ENCODE data around the gene PTPRA.

PTPRA gene

DNA sequence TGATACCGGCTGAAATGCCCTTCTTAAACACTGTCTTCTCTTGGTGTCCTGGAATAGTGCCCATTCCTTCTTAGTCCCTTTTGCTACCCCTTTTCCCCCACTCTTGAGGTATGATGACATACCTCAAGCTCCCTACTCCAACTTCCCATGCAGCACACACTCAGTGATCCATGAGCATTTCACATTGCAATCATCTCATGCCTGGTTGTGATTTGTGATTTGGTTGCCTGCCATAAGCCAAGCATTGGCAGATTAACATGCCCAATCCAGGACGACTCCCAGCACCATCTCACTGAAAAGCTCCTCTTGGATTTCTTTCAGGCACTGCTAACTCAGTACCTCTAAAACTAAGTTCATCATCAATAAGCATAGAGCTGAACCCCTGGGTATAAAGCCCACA, 14.7 kb upstream of the PTPRA start:
- DNase-seq (ENCODE audit: low spot score) = no peak

DNA sequence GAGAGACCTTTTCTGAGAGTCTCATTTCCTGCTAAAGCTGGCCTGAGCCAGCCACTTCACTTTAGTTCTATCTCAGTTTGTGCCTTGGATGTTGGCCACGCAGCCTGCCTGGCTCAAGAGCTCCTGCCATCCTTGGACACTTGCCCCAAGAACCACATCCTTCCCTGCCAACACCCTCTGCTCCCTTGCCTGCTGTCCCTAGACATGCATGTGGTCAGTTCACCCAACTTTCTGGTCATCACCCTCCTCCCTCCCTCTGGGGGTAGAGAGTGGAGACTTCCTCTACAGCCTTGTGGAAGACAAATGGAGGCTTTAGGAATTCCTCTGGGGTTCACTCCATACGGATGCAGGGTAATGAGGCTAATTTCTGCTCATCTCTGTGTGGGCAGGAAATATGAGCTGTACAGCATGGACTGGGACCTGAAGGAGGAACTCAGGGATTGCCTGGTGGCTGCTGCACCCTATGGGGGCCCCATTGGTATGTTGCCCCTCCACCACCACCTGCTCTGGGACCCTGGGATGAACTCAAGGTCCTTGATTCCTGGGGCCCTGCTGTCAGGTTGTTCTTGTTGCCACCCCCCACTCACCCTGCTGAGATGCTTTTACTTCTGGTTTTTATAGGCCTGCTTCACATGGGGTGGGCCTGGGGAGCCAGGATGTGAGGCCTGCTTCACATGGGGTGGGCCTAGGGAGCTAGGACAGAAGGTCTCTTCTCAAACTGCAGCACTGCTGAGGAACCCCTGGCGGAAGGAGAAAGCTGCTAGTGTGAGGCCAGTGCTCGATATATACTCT, 13.8 kb upstream of the PTPRA start:
- DNase-seq (ENCODE audit: low spot score) = no peak

DNA sequence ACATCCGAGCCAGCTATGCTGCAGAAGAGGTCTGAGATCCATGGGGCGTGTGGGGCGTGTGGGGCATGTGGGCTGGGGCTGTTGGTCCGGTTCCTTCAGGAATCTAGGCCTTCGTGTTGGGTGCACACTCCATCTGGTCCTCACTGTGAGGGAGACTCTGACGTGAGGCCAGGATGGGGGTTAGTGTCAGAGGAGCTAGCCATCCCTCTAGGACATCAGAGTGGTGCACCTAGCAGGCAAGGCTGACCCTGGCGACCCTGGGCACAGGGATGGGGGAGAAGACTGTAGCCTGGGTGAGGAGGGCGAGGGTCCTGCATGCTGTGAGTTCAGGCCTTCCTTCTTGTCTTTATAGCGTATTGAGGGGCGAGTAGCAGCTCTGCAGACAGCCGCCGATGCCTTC, 8.7 kb upstream of the PTPRA start:
- DNase-seq (ENCODE audit: low spot score) = no peak

DNA sequence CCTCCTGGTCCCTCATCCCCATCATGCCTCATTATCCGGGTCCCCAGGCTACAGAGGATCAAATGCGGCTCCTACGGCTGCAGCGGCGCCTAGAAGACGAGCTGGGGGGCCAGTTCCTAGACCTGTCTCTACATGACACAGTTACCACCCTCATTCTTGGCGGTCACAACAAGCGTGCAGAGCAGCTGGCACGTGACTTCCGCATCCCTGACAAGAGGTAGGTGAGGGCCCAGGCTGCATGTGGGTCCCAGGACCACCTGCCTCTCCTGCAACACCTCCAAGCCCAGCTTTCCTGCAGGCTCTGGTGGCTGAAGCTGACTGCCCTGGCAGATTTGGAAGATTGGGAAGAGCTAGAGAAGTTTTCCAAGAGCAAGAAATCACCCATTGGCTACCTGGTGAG, 8.2 kb upstream of the PTPRA start:
- no peak for DNase-seq (ENCODE audit: low spot score)

DNA sequence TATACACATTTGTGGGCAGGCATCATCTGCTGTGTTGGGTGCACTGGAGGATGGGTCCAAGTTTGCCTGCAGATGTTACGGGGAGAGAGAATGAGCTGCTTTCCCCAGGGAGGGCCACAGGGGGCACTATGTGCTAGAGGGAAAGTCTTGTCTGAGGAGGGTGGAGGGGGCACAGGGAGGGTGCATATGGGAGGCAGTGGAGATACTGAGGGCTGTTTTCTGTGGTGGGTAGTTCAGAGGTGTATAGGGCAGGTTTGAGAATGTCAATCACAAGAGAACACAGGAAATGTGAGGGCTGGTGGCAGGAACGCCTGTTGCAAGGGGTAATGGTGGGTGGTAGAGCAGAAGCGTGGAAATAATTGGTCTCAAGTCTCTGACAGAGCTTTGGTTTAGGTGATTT, 7.7 kb upstream of the PTPRA start:
- DNase-seq (ENCODE audit: low spot score) = no peak

DNA sequence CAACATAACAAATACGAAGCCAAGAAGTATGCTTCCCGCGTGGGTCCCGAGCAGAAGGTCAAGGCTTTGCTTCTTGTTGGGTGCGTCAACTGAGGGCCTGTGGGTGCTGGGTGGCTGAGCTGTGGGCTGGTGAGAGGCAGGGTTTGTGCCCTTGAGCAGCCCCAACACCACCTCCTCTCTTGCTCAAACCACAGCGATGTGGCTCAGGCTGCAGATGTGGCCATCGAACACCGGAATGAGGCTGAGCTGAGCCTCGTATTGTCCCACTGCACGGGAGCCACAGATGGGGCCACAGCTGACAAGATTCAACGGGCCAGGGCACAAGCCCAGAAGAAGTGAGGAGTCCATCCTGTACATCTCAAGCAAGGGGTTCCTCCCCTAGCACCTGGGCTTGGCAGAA, 7.0 kb upstream of the PTPRA start:
- DNase-seq (ENCODE audit: low spot score) = no peak

DNA sequence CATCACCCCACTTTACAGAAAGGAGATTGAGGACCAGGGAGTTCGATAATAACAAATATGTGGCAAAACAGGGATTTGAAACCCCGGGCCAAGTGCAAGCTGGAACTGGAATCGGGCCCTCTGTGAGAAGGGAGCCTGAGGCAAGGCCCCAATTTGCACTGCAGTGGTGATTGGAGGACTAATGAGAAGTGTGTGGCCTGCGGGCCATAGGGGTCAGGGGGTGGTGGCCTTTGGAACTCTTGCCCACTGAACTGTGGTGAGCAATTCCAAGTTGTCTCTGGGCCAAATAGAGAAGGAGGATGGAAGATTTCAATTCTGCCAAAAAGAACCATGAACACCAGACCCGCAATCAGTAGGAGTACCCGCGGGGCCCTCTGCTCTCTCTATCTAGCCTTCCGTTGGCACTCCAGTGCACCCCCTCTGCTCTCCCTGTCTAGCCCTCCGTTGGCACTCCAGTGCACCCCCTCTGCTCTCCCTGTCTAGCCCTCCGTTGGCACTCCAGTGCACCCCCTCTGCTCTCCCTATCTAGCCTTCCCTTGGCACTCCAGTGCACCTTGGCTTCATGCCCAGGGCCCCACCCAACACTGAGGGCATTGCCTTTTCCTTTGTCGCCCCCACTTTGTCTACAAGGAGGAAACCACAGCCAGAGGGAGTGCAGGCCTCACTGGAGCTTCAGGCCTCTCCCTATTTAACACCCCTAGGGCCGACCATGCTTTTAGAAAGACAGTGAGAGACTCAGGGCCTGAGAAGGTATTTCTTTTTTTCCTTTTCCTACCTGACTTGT, 6.0 kb upstream of the PTPRA start:
- no peak for DNase-seq (ENCODE audit: low spot score)

DNA sequence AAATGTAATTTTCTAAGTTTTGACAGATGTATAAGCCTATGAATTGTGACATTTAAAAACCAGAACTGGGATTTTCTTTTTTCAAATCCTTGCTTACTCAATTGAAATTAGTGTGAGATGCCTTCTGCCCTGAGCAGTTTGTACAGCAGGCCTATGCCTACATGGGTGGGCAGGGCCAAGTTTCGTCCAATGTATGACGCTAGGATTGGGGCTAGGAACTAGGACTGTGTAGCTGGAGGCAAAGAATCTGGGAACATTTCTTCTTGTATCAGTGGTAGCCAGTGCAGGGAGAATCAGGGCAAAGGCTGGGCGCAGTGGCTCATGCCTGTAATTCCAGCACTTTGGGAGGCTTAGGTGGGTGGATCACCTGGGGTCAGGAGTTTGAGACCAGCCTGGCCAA, 3.9 kb upstream of the PTPRA start:
- DNase-seq (ENCODE audit: low spot score) = no peak

DNA sequence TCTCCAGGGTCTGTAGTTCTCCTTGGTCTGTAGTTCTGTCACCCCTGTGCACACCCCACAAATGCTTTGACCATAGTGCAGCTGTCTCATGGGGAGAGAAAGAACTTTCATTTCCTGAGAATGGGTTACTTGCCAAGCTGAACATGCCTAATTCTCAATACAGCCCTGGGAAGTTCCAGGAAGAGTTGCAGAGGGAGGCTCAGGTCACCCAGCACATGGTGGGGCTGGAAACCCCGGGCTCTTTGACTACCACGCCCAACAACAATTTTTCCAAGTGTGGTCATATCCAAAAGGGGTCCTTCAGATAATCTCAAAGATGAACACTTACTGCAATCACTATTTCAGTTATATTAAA, 2.2 kb upstream of the PTPRA start:
- no peak for DNase-seq (ENCODE audit: low spot score)

DNA sequence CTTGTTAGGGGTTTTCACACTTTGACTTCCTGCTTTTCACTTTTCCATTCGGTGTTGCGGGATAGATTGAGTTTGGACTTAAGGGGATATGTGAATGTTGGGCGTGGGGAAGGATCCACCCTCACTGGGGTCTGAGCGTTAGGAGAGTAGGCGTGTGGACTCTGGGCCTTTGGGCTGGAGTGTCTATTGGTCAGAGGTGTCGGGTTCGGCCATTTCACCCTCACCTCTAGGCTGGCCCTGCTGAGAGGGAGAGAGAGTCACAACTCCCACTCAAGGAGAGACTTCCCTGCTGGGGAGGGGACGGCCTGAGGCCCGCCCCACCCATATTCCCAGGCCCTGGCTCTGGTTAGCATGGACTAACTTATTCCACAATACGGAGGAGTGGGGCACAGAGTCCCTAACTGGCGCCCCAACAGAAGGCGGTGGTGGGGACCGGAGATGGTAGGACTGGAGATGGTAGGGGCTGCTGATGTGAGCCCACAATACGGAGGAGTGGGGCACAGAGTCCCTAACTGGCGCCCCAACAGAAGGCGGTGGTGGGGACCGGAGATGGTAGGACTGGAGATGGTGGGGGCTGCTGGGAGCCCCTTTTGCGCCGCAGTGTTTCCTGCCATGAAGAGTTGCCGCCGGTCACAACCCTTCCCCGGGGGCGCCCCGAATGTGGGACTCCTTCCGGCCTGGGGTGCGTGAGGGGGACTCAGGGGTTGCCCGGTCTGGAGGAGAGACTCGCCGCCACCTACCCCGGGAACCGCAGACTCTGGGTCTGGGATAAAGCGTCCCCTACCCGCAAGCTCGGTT, 1.4 kb upstream of the PTPRA start:
- no peak for DNase-seq (ENCODE audit: low spot score)

DNA sequence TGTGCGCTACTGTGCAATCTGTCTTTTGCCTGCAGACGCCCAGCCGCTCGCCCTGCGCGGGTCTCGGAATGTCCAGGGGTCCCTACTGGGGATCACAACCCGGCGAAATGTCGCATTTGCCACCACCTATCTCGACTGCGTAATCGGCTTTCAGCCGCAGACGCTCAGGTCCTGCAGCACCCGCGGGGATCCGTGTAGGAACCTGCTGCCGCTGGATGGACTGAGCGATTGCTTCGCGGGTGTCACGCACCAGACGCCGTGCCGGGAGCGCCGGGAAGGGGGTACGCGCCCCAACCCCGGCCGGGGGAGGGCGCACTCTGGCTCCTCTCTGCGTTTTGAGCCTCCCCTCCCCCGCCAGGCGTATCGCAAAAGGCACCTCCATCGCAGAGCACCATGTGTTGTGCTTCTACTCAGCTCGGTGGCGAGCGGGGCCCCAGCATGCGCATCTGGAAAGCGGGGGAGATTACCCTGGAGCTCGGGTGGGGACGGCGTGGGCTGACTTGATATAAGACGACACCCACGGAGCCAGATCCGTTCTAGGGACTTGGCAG, 747 bp upstream of the PTPRA start:
- DNase-seq (ENCODE audit: low spot score) = peak; percentile 79

DNA sequence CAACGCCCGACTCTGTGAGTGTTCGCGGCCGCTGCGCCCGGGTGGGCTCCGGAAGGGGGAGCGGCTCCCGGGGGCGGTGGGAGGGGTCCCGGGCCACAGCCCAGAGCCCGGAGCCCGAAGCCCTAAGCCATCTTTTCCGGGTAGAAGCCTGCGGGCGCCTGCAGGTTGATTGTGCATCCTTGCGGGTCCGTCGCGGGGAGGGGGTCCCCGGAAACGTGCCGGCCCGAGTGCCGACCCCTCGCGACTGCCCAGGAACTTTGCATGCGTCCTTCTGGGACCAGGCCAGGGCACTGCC, 413 bp downstream of the PTPRA start:
- no peak for DNase-seq (ENCODE audit: low spot score)

DNA sequence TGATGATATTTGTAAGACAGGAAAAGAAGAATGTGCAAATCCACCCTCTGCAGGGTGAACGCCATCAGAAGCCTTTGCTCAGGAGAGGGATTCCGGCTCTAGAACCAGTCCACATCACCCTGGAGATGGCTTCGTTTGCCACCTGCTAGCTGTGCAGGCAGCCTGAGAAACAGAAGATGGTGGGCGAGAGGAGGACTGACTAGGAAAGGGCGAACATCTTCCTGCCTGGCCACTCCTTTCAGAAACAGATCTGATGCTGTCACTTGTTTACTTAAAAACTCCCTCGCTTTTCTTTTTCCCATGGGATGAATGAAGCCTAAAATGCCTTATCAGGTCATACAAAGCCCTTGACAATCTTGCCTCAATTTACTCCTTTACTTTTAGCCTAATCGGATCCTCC, 1.2 kb downstream of the PTPRA start:
- no peak for DNase-seq (ENCODE audit: low spot score)

DNA sequence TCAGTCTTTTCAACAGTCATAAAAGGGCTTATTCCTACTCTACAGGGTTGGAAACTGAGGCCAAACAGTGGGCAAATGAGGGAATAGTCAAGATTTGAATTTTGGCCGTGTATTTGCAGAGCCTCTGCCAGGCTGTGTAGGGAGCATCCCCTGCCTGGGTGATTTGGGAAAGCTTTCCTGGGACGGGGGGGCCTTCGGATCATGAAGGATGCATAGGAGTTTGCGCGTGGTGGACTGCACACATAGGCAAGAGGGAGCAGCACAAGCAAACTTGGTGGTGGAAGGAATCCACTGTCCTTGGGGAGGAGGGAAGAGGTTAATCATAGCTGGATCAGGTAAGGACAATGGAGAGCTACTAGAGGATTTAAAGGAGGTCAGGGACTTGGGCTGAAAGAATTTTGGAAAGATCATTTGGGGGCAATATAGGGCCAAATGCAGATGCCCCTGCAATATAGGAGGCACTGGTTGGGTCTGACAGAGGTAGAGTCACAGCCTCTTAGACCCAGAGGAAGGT, 2.5 kb downstream of the PTPRA start:
- no peak for DNase-seq (ENCODE audit: low spot score)

DNA sequence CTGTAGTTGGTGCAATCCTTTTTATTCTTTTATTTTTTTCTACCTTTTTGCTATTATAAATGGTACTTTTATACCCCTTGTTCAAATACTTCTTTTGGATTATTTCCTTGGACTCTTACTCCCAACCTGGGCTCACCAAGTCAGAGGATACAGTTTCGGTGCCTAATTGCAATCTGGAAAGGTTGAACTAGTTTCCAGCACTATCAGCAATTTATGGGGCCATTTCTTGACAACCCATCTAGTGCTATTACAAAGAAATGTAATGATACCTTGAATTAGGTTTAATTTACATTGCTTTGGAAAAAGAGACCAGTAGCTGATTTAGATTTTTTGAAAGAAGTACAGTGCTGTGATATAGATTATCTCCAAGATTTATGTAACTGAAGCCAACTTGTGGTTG, 5.2 kb downstream of the PTPRA start:
- DNase-seq (ENCODE audit: low spot score) = no peak

DNA sequence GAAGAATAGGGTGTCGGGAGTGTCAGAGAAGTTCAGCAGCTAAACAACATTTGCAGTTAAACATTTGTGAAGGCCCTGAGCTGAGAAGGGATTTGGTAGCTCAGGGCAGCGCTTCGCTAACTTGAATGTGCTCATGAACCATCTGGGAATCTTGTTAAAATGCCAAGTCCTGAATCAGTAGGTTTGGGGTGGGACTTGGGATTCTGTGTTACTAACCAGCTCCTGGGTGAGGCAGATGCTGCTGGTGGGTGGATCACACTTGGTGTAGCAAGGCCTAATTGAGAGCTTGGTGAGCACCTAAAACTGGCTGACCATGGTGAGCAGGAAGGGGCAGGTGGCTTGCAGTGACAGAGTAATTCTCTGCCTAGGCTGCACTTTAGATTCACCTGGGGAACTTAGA, 5.9 kb downstream of the PTPRA start:
- DNase-seq (ENCODE audit: low spot score) = peak; percentile 58

DNA sequence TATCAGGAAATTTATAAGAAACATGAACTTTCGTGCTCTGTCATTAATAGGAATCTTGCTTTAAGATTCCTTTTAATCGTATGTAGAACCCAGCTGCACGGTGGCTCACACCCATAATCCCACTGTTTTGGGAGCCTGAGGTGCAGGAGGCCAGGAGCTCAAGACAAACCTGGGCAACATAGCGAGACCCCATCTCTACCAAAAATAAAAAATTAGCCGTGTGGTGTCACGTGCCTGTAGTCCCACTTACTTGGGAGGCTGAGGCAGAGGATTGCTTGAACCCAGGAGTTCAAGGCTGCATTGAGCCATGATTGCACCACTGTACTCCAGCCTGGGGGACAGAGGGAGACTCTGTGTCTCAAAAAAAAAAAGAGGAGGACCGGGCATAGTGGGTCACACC, 7.4 kb downstream of the PTPRA start:
- no peak for DNase-seq (ENCODE audit: low spot score)

DNA sequence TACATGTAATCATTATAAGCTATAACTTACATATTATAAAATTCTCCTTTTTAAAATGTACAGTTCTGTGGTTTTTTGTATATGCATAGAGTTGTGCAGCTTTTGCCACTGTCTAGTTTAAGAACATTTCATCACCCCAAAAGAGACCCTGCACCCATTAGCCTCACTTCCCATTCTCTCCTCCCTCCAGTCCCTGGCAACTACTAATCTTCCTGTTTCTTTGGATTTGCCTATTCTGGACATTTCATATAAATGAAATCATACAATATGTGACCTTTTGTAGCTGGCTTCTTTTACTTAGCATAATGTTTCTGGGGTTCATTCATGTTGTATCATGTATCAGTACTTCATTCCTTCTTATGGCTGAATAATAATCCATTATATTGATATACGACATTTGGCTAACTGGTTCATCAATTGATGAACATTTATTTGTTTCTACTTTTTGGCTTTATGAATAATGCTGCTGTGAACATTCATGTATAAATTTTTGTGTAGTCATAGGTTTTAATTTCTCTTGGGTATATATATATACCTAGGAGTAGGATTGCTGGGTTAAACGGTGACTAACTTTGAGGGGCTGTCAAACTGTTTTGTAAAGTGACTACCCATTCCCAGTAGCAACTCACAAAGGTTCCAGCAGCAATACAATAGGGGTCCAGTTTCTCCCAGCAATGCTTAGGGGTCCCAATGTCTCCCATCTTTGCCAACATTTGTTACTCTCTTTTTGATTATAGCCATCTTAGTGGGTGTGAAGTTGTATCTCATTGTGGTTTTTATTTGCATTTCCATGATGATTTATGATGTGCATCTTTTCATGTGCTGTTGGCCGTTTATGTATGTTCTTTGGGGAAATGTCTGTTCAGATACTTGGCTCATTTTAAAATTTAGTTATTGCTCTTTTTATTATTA, 10.7 kb downstream of the PTPRA start:
- DNase-seq (ENCODE audit: low spot score) = no peak

DNA sequence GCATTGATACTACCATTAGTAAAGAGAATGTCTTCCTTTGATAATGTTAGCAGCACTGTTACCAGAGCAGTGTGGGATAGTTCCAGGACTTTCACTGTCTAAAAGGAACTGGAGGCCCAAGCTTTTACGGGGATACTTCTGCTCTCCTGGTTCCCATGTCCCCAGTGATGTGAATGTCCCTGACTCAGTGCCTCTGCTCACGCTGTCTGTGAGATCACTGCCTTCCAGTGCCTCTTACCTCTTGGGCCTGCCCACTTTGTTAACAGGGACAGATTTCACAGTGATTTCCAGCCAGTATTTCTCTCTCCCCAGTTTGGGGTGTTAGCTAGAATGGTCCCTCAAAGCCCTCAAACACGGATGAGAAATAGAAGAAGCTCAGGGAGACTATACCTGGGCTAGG, 14.4 kb downstream of the PTPRA start:
- DNase-seq (ENCODE audit: low spot score) = no peak

DNA sequence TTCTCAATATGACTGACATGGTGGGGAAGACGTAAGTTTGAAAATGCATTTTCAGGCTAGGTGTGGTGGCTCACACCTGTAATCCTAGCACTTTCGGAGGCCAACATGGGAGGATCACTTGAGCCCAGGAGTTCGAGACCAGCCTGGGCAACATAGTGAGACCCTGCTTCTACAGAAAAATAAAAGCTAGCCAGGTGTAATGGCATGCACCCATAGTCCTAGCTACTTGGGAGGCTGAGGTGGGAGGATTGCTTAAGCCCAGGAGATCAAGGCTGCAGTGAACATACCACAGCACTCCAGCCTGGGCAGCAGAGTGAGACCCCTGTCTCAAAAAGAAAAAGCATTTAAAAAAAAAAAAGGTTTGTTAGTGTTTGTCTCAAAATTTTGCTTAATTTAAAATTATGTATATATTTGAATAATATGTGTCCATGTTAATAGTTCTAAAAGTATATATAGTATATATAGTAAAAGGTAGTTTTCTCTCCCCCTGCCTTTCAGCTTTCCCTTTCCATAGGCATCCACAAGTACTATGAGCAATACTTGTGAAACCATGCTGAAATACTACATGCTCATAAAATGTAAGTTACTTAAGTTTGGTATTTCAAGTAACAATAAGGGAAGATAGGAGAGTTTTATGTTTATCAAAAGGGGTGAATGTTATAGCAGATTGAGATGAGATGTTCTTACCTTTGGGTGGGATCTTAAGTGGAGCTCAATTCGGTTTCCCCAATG, 15.1 kb downstream of the PTPRA start:
- DNase-seq (ENCODE audit: low spot score) = no peak

DNA sequence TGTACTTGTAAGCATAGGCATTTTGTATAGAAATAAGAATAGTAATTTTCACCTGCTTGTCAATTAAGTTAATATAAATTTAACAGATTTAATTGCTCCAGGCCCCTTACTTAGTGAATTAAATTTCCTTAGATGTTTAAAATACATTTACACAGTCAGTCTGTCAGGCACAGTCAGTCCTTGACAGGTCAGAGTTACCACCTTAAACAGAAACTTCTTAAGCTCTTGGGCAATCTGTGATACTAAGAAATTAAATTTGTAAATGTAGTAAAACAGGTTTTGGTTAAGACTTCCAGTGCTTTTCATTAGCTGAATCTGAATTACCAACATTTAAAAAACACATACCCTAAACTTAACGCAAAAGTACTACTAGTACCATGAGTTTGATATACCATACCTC, 15.9 kb downstream of the PTPRA start:
- DNase-seq (ENCODE audit: low spot score) = no peak
